ENCODE results near the gene ZNF561. TPM values are rescaled to one million over a fixed set of nuclear protein-coding genes. Genes with fewer than 3 reads are reported as not detected.

The ZNF561 gene
- total RNA-seq, 4 donors from 2014 or later, result 19.4 to 30.3 (median 21.9) TPM

DNA sequence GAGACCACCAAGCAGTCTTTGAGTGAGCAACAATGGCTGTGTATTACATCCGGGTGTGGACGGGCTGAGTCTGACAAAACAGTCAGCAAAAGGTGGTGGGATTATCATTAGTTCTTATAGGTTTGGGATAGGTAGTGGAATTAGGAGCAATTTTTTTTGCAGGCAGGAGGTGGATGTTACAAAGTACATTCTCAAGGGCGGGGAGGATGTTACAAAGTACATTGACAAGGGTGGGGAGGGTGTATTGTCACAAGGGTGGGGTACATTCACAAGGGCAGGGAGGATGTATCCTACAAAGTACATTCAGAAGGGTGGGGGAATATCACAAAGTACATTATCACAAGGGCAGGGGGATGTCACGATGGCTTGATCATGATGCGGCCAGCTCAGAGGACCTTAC, 15.0 kb upstream of the ZNF561 start:
- TF ChIP-seq EP300 (IDR thresholded peaks at IDR 0.05) (no peak), POLR2A (IDR thresholded peaks at IDR 0.05) (no peak)
- TF ChIP-seq, protein P1, sequence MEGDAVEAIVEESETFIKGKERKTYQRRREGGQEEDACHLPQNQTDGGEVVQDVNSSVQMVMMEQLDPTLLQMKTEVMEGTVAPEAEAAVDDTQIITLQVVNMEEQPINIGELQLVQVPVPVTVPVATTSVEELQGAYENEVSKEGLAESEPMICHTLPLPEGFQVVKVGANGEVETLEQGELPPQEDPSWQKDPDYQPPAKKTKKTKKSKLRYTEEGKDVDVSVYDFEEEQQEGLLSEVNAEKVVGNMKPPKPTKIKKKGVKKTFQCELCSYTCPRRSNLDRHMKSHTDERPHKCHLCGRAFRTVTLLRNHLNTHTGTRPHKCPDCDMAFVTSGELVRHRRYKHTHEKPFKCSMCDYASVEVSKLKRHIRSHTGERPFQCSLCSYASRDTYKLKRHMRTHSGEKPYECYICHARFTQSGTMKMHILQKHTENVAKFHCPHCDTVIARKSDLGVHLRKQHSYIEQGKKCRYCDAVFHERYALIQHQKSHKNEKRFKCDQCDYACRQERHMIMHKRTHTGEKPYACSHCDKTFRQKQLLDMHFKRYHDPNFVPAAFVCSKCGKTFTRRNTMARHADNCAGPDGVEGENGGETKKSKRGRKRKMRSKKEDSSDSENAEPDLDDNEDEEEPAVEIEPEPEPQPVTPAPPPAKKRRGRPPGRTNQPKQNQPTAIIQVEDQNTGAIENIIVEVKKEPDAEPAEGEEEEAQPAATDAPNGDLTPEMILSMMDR (IDR thresholded peaks at IDR 0.05), result no peak
- no peak for DNase-seq (ENCODE audit: low spot score in 2 of 2)
- Histone ChIP-seq H3K27ac (no peak overlapping the region), H3K36me3 (peaks cover 0 to 87% (median 0%) of the 10 kb centered on the region in 3 donors), H3K9me3 (no peaks in the 10 kb centered on the region), H3K4me3 (no peak overlapping the region), H3K4me1 (no peaks in the 10 kb centered on the region), H3K27me3 (no peaks in the 10 kb centered on the region)
- 94 to 95% methylated on average over 5 of the region's 5 CpGs for WGBS, 2 donors

DNA sequence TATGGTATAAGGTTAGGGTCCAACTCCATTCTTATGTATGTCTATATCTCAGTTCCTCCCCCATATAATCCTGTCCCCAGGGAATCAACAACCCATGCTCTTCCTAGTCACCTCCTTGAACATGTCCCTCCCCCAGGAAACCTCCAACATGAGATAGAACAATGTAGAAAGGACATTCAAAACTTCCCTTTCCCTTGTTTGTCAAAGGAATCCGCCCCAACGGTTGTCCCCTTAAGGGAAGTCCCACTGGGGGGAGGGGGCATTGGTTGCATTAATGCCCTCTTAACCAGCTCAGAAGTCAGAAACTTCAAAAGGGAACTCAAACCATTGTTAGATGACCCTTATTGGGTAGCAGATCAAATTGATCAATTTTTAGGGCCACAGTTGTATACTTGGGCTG, 6.8 kb upstream of the ZNF561 start:
- no peak for DNase-seq (ENCODE audit: low spot score in 2 of 2)
- TF ChIP-seq EP300 (IDR thresholded peaks at IDR 0.05) (no peak), POLR2A (IDR thresholded peaks at IDR 0.05) (no peak)
- TF ChIP-seq, protein P1 (IDR thresholded peaks at IDR 0.05), result no peak
- Histone ChIP-seq H3K4me1 (peaks cover 0 to 3% (median 0%) of the 10 kb centered on the region in 4 donors), H3K27ac (no peak overlapping the region), H3K27me3 (no peaks in the 10 kb centered on the region), H3K36me3 (peaks cover 0 to 15% (median 0%) of the 10 kb centered on the region in 3 donors), H3K4me3 (no peak overlapping the region), H3K9me3 (no peaks in the 10 kb centered on the region)
- WGBS, 2 donors, result 76 to 90% methylated on average over 2 of the region's 2 CpGs

DNA sequence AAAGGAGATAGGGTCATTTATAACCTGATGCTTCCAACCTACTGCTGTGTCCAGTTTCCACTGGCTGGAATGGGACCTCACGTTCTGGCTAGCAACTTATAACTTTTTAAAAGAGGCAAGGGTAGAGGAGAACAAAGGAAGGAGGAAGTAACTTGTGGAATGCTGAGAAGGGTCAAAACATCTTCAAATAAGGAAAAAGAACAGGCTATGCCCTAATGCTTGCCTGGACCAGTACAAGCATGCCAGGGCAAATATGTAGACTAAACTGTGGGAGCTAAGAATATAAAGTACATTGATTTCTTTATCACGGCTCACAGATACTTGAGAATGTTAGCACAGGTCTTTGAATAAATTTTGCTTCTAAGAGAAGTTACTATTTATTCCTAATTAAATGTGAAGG, 1.5 kb upstream of the ZNF561 start:
- no peaks in the 10 kb centered on the region for H3K27me3 ChIP-seq
- no peak overlapping the region for H3K27ac ChIP-seq
- DNase-seq (ENCODE audit: low spot score in 2 of 2), result no peak
- H3K4me3 ChIP-seq, result no peak overlapping the region
- H3K36me3 ChIP-seq, result peaks cover 4 to 21% (median 13%) of the 10 kb centered on the region in 3 donors
- H3K9me3 ChIP-seq, result no peaks in the 10 kb centered on the region
- H3K4me1 ChIP-seq, result peaks cover 2 to 27% (median 9%) of the 10 kb centered on the region in 4 donors
- WGBS, 2 donors, result 58 to 60% methylated on average over 2 of the region's 2 CpGs
- TF ChIP-seq POLR2A (IDR thresholded peaks at IDR 0.05) (no peak), EP300 (IDR thresholded peaks at IDR 0.05) (no peak)
- TF ChIP-seq, protein P1 (IDR thresholded peaks at IDR 0.05), result no peak

DNA sequence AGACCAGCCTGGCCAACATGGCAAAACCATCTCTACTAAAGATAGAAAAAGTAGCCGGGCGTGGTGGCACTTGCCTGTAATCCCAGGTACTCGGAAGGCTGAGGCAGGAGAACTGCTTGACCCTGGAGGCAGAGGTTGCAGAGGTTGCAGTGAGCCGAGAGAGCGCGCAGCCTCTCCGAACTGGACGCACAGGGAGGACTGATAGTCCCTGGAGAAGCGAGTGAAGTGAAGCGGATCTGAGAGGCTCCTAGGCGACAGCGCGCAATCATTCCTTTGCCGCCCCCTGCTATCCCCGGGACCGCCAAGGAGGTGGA, 233 bp downstream of the ZNF561 start:
- 0 to 1% methylated on average over 10 to 16 of the region's 16 CpGs for WGBS, 2 donors
- no peaks in the 10 kb centered on the region for H3K9me3 ChIP-seq
- no peak for DNase-seq (ENCODE audit: low spot score in 2 of 2)
- H3K4me3 ChIP-seq, result peak overlapping the region; percentile 57 to 90 (median 84)
- no peaks in the 10 kb centered on the region for H3K27me3 ChIP-seq
- H3K4me1 ChIP-seq, result peaks cover 2 to 27% (median 9%) of the 10 kb centered on the region in 4 donors
- no peak for TF ChIP-seq EP300 (IDR thresholded peaks at IDR 0.05)
- no peak for TF ChIP-seq POLR2A (IDR thresholded peaks at IDR 0.05)
- TF ChIP-seq, protein P1 (IDR thresholded peaks at IDR 0.05), result no peak
- peak overlapping the region; percentile 85 to 95 (median 87) for H3K27ac ChIP-seq
- peaks cover 12 to 37% (median 29%) of the 10 kb centered on the region in 3 donors for H3K36me3 ChIP-seq

DNA sequence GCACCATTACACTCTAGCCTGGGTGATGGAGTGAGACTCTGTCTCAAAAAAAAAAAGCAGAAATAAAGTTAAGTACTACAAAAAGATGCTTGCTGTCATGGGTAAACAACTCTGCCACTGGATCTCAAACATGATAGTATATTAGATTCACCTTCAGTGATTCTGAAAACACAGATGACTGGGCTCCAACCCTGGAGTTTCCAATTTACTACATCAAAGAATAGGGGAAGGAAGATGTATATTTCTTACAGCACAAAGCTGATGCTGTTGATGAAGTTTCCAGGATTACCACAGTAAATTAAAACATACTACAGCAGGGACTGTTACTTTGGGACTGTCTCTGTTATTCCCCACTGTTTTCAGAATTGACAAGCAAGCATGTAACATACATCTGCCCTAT, 5.2 kb downstream of the ZNF561 start:
- DNase-seq (ENCODE audit: low spot score in 2 of 2), result no peak
- Histone ChIP-seq H3K27ac (no peak overlapping the region), H3K4me3 (no peak overlapping the region), H3K27me3 (no peaks in the 10 kb centered on the region), H3K4me1 (peaks cover 0 to 9% (median 6%) of the 10 kb centered on the region in 4 donors), H3K36me3 (peaks cover 32 to 87% (median 78%) of the 10 kb centered on the region in 3 donors), H3K9me3 (peaks cover 0 to 45% (median 16%) of the 10 kb centered on the region in 4 donors)
- TF ChIP-seq EP300 (IDR thresholded peaks at IDR 0.05), result no peak
- TF ChIP-seq, protein P1 (IDR thresholded peaks at IDR 0.05), result no peak
- no peak for TF ChIP-seq POLR2A (IDR thresholded peaks at IDR 0.05)

Measured in tibial nerve (tissue), 4 donors.